Epidermal melanocyte (primary cell): ENCODE measurements around the gene ADI1.
"Not testable (repeated sequence)": the region's sequence is repeated elsewhere in the genome, so short reads cannot be mapped to it uniquely, and the experiment has no call there.

Experiments used
- DNase-seq: peaks from one replicate; pipeline ENCODE4 v3.0.0; 2011; ENCODE audit warnings: low spot score; ENCODE audit not compliant: insufficient read length

ADI1 gene

GRCh38 chr2:3494984-3495666, 24.2 kb downstream of the ADI1 start:
- no peak for DNase-seq

GRCh38 chr2:3493615-3494007, 25.7 kb downstream of the ADI1 start:
- DNase-seq = no peak

- no peak for DNase-seq
Measured at GRCh38 chr2:3492951-3493614, 26.2 kb downstream of the ADI1 start.

GRCh38 chr2:3492475-3492787, 26.9 kb downstream of the ADI1 start:
- DNase-seq = not testable (repeated sequence)

GRCh38 chr2:3491716-3492474, 27.4 kb downstream of the ADI1 start:
- DNase-seq = no peak

- no peak for DNase-seq
Measured at GRCh38 chr2:3491306-3491705, 28.0 kb downstream of the ADI1 start.

- no peak for DNase-seq
Measured at GRCh38 chr2:3490191-3491170, 28.9 kb downstream of the ADI1 start.

GRCh38 chr2:3489764-3490115, 29.6 kb downstream of the ADI1 start:
- no peak for DNase-seq

GRCh38 chr2:3488855-3489763, 30.2 kb downstream of the ADI1 start:
- DNase-seq = no peak

- no peak for DNase-seq
Measured at GRCh38 chr2:3488061-3488531, 31.2 kb downstream of the ADI1 start.

GRCh38 chr2:3487432-3487831, 31.9 kb downstream of the ADI1 start:
- DNase-seq = no peak

GRCh38 chr2:3487028-3487425, 32.3 kb downstream of the ADI1 start:
- DNase-seq = no peak

- DNase-seq = no peak
Measured at GRCh38 chr2:3486047-3487027, 33.0 kb downstream of the ADI1 start.

- no peak for DNase-seq
Measured at GRCh38 chr2:3485166-3485565, 34.2 kb downstream of the ADI1 start.

- no peak for DNase-seq
Measured at GRCh38 chr2:3483986-3484960, 35.1 kb downstream of the ADI1 start.

GRCh38 chr2:3483227-3483985, 35.9 kb downstream of the ADI1 start:
- DNase-seq = no peak

GRCh38 chr2:3482363-3482821, 36.9 kb downstream of the ADI1 start:
- no peak for DNase-seq
